Umbilical cord (tissue), 2 donors: ENCODE results near the gene STARD3. TPM values are rescaled to one million over a fixed set of nuclear protein-coding genes. Genes with fewer than 3 reads are reported as not detected.

ENCODE experiments used
- DNase-seq: peaks from one replicate; pipeline ENCODE4 v3.0.0-alpha.2; 2015; ENCODE audit warnings: low spot score
- total RNA-seq: library from RNA; depleted of rRNA; stranded (reverse); fragments of >200 nt; gene quantifications from one replicate; pipeline ENCODE4 v1.2.3, GENCODE V29; 2014; ENCODE audit warnings: low replicate concordance; ENCODE audit not compliant: insufficient read depth

Gene STARD3
- total RNA-seq, 1 donor from 2014 or later: 20.5 TPM

DNA sequence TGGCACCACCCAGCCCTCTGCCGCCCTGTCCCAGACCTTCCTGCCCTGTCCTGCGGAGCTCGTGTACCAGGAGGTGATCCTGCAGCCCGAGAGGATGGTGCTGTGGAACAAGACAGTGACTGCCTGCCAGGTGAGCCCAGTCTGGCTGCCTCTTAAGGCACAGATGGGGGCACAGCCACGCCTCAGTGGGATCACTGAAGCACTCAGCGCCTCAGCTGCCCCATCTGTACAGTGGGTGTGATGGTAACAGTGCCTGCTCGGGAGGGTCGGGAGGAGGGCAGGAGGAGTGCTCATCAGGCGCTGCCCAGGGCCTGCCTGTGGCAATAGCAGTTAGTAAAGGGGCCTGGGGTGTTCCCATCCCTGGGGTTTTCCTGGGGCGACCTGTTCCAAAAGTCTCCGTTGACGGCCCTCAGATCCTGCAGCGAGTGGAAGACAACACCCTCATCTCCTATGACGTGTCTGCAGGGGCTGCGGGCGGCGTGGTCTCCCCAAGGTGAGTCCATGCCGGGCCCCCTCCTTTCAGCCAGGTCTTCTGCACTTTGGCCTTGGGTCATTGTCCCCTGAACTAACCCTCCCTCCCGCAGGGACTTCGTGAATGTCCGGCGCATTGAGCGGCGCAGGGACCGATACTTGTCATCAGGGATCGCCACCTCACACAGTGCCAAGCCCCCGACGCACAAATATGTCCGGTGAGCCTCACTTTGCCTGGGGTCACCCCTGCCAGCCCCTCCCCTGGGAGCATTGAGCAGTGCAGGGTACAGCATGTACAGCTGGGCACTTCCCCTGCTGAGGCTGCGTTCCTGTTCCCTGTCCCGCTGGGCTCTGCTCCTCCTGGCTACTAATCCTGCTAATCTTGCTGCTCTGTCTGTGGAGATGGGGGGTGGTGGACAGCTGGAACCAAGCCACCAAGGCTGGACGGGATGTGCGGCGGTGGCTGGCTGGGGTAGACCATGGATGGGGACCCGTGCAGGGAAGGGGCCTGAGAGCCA lies 23.7 kb downstream of the STARD3 start:
- DNase-seq: no peak

DNA sequence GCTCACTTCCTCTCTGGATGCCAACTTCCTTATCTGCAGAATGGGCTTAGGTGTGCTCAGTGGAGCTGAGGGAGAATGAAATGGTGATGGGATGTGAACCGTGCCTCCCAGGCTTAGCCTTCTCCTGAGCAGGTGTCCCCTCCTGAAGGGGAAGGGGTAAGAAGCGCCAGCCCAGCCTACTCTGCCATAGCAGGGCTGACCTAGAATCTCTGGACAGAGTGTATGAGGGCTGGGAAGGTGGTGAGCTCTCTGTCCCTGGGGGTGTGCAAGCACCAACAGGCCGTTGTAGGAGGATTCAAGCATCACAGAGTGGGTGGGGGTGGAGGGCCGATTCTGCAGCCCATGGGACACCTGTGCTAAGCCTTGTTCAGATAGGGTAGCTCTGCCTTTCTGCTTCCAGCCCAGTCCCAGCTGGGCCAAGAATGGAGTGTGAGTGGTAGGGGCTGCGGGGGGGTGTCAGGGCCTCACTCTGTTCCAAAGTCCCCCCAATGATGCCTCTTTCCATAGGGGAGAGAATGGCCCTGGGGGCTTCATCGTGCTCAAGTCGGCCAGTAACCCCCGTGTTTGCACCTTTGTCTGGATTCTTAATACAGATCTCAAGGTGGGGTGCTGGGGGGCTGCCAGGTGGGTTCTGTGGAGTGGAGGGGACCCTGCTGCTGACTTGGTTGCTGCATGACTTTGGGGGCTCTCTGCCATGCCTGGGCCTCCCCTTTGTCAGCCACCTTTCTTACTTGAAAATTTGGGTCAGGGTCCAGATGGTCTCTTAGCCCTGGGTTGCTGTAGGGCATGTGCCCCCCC lies 25.0 kb downstream of the STARD3 start:
- DNase-seq: no peak

DNA sequence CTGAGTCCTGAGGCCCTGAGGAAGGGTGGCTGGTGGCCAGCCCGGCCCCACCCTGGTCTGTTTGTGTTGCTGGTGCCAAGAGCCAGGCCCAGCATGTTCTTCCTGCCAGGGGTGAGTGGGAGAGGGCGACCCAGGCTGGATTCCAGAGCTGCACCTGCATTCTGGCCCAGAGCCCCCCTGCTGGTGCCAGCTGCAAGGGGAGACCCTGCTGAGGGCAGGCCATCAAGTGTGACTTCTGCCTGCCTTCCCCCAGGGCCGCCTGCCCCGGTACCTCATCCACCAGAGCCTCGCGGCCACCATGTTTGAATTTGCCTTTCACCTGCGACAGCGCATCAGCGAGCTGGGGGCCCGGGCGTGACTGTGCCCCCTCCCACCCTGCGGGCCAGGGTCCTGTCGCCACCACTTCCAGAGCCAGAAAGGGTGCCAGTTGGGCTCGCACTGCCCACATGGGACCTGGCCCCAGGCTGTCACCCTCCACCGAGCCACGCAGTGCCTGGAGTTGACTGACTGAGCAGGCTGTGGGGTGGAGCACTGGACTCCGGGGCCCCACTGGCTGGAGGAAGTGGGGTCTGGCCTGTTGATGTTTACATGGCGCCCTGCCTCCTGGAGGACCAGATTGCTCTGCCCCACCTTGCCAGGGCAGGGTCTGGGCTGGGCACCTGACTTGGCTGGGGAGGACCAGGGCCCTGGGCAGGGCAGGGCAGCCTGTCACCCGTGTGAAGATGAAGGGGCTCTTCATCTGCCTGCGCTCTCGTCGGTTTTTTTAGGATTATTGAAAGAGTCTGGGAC lies 25.8 kb downstream of the STARD3 start:
- no peak for DNase-seq

DNA sequence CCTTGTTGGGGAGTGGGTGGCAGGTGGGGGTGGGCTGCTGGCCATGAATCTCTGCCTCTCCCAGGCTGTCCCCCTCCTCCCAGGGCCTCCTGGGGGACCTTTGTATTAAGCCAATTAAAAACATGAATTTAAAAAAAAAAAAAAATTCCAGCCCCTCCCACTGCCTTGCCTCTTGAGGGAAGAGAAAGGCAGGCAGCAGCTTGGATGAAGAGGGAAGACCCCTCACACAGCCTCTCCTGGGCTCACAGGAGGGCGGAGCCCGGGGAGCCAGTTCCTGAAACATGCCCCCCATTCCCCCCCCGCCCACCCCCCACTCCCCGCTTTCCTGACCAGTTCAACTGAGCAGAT lies 26.4 kb downstream of the STARD3 start:
- DNase-seq: no peak

DNA sequence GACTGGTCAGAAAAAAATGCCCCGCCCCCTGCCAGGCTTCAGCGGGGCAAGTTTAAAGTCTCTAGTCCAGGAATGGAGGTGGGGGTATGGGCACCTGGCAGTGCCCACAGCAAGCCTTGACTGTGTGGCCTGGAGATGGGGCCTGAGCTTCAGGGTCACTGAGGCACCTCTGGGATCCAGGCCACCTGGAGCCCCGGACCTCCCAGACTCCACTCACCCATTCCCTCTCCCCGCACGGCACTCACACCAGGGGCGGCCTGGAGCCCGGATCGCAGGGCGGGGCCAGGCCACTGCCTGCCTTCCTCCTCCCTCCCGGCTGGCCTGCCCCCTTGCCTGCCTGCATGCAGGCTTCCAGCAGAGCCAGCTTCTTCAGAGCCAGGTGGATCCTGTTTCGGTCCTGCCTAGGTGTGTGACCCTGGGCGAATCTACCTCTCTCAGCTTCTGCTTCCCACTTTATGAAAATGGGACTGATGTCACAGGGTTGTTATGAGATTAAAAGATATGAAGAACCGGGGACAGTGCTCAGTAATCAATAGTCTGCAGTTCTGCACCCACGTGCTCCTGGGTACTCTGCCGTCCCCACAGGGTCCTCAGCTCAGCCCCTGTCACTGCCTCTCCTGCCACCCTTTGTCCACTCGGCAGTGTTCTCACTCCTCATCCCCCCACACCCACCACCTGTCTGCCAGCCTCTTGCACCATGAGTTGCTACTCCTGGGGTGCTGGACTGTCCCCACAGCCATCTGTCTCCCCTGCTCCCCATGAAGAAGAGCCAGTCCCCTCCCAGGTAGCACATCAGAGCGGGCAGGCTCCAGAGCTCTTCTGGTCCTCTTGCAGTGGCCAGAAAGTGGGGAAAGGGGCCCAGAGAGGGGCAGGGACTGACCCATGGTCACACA lies 27.0 kb downstream of the STARD3 start:
- no peak for DNase-seq

DNA sequence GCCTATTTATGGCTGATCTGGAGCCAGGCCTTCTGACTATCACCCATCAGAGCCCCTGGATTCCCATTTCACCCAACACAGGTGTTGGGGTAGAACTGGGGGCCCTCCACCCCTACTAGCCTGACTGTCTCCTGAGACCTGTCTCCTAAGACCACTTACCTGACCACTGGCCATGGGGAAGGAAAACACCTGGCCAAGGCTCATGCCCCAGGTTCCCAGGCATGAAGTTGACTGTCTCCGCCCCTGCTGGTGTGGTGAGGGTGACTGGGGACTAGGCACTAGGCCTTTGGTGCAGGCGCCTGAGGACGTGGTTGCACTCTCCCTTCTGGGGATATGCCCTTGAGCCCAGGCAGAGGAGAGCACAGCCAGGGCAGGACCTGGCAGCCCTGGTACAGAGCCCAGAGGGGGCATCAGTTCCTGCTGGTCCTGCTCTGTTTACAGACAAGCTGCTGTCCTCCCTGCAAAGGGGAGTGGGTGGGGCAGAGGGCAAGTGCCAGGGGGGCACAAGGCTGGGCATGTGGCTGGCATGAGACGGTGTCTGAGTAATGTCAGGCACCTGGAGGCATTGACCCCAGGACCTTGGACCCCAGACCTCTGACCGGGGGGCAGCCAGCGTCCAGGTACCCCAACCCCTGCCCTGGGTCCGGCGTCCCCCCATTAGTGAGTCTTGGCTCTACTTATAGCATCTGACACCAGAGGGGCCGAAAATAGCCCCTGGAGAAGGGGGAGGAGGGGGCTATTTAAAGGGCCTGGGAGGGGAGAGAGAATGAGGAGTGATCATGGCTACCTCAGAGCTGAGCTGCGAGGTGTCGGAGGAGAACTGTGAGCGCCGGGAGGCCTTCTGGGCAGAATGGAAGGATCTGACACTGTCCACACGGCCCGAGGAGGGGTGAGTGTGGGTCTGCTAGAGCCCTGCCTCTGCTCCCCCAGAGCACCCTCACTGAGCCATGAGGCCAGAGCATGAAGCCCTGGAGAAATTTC lies 27.9 kb downstream of the STARD3 start, which contains the start of gene TCAP:
Gene TCAP, plus strand, starts transcription at position 769 of the 981 bp plus-strand sequence. Its CDS starts 11 bp downstream, at position 780.
- DNase-seq: no peak

DNA sequence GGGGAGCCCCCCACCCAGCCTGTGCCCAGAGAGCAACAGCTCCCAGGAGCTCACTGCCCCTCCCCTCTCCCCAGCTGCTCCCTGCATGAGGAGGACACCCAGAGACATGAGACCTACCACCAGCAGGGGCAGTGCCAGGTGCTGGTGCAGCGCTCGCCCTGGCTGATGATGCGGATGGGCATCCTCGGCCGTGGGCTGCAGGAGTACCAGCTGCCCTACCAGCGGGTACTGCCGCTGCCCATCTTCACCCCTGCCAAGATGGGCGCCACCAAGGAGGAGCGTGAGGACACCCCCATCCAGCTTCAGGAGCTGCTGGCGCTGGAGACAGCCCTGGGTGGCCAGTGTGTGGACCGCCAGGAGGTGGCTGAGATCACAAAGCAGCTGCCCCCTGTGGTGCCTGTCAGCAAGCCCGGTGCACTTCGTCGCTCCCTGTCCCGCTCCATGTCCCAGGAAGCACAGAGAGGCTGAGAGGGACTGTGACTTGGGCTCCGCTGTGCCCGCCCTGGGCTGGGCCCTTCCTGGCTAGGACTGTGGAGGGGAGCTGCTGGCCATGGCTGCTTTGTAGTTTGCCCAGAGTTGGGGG lies 28.8 kb downstream of the STARD3 start:
- no peak for DNase-seq

DNA sequence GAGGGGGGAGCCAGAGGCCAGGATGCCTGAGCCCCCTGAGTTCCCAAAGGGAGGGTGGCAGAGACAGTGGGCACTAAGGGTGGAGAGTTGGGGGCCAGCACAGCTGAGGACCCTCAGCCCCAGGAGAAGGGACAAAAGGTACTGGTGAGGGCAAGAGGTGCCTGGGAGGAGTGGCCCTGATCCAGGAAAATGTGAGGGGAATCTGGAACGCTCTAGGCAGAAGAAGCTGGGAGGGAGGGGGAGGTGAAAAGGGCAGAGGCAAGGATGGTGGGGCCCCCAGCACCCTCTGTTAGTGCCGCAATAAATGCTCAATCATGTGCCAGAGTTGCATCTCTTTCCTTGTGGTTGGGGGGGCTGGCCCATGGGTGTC lies 29.3 kb downstream of the STARD3 start:
- DNase-seq: no peak

DNA sequence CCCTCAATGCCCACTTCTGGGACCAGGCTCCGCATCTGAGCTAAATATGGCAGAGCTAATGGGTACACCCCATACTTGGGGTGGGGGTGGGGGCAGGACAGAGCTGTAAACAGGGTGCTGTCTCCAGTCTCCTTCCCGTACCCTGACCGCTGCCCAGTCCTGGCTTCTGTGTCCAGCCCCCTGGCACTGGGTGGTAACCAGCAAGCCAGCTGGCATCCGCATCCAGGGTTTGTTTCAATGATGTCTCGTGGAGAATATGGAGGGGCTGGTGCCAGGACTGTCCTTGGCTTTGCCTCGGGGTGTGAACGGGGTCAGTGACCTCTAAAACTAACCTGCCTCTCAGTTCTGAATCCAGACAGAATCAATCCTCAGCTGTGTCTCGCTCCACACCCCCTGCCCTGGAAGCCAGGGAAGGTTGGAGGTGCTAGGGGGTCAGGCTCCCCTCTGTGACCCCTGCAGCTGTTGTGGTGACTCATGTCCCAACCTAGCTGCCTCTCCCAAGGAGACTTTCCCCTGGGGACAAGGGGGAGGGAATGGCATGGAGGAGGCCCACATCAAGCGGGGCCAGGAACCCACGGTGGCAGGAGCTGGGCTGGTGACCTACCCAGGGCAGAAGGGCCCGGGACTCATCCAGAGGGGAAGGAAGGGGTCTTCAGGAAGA lies 29.8 kb downstream of the STARD3 start:
- DNase-seq: no peak

DNA sequence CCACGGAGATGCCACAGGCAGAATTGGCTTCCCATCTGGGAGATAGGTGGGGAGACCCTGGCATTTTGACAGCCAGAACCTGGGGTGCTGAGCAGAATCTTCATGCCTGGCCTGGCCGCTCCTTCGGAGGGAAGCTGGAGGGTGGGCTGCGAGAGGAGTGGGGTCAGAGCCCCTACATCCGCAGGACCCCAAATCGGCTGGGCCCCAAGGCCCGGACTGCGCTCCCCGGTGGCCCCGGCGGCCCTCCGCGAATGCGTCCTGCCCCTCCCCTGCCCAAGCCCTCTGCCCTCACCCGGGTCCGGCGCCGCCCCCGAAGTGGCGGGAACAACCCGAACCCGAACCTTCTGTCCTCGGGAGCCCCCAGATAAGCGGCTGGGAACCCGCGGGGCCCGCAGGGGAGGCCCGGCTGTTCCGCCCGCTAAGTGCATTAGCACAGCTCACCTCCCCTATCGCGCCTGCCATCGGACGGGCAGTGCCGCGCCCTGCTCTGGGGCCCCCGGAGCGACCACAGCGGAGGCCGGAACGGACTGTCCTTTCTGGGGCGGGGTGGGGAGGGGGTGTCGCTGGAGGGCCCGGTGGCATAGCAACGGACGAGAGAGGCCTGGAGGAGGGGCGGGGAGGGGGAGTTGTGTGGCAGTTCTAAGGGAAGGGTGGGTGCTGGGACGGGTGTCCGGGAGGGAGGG lies 30.5 kb downstream of the STARD3 start:
- DNase-seq: no peak

DNA sequence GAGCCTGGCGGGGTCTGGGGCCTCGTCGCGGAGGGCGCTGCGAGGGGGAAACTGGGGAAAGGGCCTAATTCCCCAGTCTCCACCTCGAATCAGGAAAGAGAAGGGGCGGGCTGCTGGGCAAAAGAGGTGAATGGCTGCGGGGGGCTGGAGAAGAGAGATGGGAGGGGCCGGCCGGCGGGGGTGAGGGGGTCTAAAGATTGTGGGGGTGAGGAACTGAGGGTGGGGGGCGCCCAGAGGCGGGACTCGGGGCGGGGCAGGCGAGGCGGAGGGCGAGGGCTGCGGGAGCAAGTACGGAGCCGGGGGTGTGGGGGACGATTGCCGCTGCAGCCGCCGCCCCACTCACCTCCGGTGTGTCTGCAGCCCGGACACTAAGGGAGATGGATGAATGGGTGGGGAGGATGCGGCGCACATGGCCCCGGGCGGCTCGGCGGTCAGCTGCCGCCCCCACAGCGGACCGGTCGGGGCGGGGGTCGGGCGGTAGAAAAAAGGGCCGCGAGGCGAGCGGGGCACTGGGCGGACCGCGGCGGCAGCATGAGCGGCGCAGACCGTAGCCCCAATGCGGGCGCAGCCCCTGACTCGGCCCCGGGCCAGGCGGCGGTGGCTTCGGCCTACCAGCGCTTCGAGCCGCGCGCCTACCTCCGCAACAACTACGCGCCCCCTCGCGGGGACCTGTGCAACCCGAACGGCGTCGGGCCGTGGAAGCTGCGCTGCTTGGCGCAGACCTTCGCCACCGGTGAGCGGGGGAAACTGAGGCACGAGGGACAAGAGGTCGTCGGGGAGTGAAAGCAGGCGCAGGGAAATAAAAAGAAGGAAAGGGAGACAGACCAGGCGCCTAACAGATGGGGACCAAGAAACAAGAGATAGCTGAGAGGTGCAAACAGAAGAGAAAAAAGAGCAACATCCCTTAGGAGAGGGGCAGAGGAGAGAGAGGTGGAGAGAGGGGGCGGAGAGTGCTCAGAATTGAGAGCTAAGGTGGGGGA lies 31.3 kb downstream of the STARD3 start, which contains the start of gene PNMT:
Gene PNMT, plus strand, starts transcription at position 509 of the 980 bp plus-strand sequence. Its CDS starts 23 bp downstream, at position 532.
- DNase-seq: peak; percentile 47

DNA sequence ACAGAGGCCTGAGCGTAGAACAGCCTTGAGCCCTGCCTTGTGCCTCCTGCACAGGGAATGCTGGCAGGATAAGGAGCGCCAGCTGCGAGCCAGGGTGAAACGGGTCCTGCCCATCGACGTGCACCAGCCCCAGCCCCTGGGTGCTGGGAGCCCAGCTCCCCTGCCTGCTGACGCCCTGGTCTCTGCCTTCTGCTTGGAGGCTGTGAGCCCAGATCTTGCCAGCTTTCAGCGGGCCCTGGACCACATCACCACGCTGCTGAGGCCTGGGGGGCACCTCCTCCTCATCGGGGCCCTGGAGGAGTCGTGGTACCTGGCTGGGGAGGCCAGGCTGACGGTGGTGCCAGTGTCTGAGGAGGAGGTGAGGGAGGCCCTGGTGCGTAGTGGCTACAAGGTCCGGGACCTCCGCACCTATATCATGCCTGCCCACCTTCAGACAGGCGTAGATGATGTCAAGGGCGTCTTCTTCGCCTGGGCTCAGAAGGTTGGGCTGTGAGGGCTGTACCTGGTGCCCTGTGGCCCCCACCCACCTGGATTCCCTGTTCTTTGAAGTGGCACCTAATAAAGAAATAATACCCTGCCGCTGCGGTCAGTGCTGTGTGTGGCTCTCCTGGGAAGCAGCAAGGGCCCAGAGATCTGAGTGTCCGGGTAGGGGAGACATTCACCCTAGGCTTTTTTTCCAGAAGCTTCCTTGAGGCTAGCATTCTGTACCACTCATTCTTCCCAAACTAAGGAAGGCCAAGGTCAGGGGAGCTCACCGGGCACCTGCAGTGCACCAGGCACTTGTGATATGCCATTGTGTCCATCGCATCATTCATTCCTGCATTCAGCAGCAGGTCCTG lies 33.2 kb downstream of the STARD3 start:
- DNase-seq: no peak

DNA sequence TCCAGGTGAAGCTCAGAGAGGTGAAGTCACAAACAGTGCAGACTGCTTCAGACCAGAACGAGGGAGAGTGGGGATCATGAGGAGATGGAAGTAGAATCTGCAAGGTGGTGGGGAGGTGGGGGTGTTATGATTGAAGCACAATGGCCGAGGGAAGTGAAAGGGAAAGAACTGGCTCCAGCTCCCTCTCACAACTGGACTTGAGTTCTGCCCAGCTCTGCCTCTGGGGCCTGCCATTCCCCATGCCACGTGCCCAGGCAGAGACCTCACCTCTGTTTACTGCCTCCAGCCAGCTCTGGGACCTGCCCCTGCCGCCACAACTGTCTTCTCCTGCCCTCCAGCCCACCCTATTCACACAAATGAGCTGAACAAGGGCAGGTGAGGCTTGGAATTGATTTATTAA lies 33.8 kb downstream of the STARD3 start:
- DNase-seq: no peak

DNA sequence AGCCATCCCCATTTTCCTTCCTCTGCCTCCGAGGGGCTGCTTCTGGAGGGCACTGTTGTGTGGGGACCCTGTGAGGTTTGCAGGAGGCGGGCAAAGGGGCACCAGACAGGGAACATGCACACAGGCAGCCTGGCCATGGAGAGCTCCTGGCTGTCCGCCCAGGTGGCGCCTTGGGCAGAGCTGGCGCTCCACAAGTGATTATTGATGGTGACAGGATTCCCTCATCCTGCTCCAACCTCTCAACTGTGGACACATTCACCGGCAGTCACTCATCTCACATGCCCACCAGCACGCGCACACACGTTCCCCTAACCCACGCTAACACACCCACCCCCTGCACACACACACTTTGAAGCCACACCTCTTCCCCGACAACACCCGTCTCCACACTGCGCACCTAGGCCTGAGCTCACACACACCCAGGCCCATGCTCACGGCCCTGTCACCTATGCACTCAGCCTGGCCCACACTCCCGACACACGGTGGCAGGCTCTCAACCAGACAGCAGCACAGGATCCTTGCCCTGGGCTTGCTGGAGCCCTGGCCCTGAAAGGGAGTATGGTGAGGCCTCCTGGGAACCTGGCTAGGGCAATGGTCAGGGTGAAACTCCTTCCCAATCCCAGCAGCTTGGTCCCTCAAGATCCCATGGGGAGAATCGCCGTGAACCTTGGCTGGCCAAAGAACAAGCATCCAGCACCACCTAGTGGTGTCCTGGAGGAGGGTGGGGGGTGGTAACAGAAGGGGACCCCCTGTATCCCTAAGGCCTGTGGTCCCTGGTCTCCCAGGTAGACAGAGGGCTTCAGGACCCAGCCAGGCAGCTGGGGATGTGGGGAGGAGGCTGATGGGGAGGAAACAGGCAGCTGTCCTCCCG lies 34.9 kb downstream of the STARD3 start:
- no peak for DNase-seq
